ENCODE measurements around the gene ATP5ME. TPM values are rescaled to one million over a fixed set of nuclear protein-coding genes. Genes with fewer than 3 reads are reported as not detected.

The ATP5ME gene
- total RNA-seq, 2 experiments from 2014 or later, result 109 to 126 TPM

- Histone ChIP-seq H3K4me3 (ENCODE audit: low read length) (no peak overlapping the region), H3K9me3 (ENCODE audit: control insufficient read depth in 1 of 2, insufficient read depth in 1 of 2, low read length in 2 of 2) (peaks cover 0 to 43% of the 10 kb centered on the region in 2 experiments), H3K27ac (ENCODE audit: low read depth in 1 of 2, low read length in 2 of 2) (no peak overlapping the region), H3K36me3 (ENCODE audit: insufficient read depth, low read length) (no peaks in the 10 kb centered on the region), H3K4me1 (ENCODE audit: insufficient read depth, low read length) (no peaks in the 10 kb centered on the region), H3K27me3 (ENCODE audit: control insufficient read depth in 1 of 2, insufficient read depth in 2 of 2, low read length in 2 of 2) (no peaks in the 10 kb centered on the region)
- CTCF ChIA-PET, result no interaction called here
- H3K4me3 Mint-ChIP-seq, result no peak overlapping the region
- peaks cover 11% of the 10 kb centered on the region for H3K27me3 Mint-ChIP-seq
- no peak for TF ChIP-seq CTCF (IDR thresholded peaks at IDR 0.05)
- H3K27ac Mint-ChIP-seq, result no peak overlapping the region
- POLR2A ChIA-PET, result no interaction called here
- H3K4me1 Mint-ChIP-seq (ENCODE audit: low read depth), result no peaks in the 10 kb centered on the region
- ATAC-seq (ENCODE audit: poor library complexity) (no peak), DNase-seq (no peak)
- H3K36me3 Mint-ChIP-seq (ENCODE audit: low read depth), result no peaks in the 10 kb centered on the region
- H3K9me3 Mint-ChIP-seq, result no peaks in the 10 kb centered on the region
- intact Hi-C loops (cut with DNase I, micrococcal nuclease), result no loop called here
These were observed 48.4 kb downstream of the ATP5ME start for GRCh38 chr4:625631-626161.

- ATAC-seq (ENCODE audit: poor library complexity), result no peak
- DNase-seq, result no peak
- no peak within 1 kb of the TSS for H3K4me3 ChIP-seq (ENCODE audit: low read length)
- H3K4me1 ChIP-seq (ENCODE audit: insufficient read depth, low read length), result no peaks in the 10 kb centered on the region
- intact Hi-C loops (cut with DNase I, micrococcal nuclease), result no loop called here
- no peak for TF ChIP-seq CTCF (IDR thresholded peaks at IDR 0.05)
- H3K9me3 ChIP-seq (ENCODE audit: control insufficient read depth in 1 of 2, insufficient read depth in 1 of 2, low read length in 2 of 2), result peaks cover 0 to 36% of the 10 kb centered on the region in 2 experiments
- ChIA-PET CTCF (no interaction called here), POLR2A (no interaction called here)
- Mint-ChIP-seq H3K4me3 (no peak within 1 kb of the TSS), H3K27me3 (peaks cover 18% of the 10 kb centered on the region), H3K9me3 (no peaks in the 10 kb centered on the region), H3K36me3 (ENCODE audit: low read depth) (no peaks in the 10 kb centered on the region), H3K4me1 (ENCODE audit: low read depth) (no peaks in the 10 kb centered on the region), H3K27ac (no peak within 1 kb of the TSS)
- no peaks in the 10 kb centered on the region for H3K27me3 ChIP-seq (ENCODE audit: control insufficient read depth in 1 of 2, insufficient read depth in 2 of 2, low read length in 2 of 2)
- no peak within 1 kb of the TSS for H3K27ac ChIP-seq (ENCODE audit: low read depth in 1 of 2, low read length in 2 of 2)
- H3K36me3 ChIP-seq (ENCODE audit: insufficient read depth, low read length), result no peaks in the 10 kb centered on the region
These were observed 49.1 kb downstream of the ATP5ME start, which contains the start of gene PDE6B for GRCh38 chr4:624705-625590. Gene PDE6B (plus strand): TSS chr4:625573. CDS start chr4:625627, 54 bp downstream.

- intact Hi-C loops (cut with DNase I, micrococcal nuclease), result no loop called here
These were observed 50.0 kb downstream of the ATP5ME start for GRCh38 chr4:623914-624566.

More at GRCh38 chr4:623914-624566, 50.0 kb downstream of the ATP5ME start:
- Mint-ChIP-seq H3K27me3 (peaks cover 20% of the 10 kb centered on the region), H3K9me3 (no peaks in the 10 kb centered on the region), H3K36me3 (ENCODE audit: low read depth) (no peaks in the 10 kb centered on the region), H3K27ac (no peak overlapping the region), H3K4me3 (no peak overlapping the region), H3K4me1 (ENCODE audit: low read depth) (no peaks in the 10 kb centered on the region)
- H3K9me3 ChIP-seq (ENCODE audit: control insufficient read depth in 1 of 2, insufficient read depth in 1 of 2, low read length in 2 of 2), result peaks cover 0 to 30% of the 10 kb centered on the region in 2 experiments
- H3K27me3 ChIP-seq (ENCODE audit: control insufficient read depth in 1 of 2, insufficient read depth in 2 of 2, low read length in 2 of 2), result no peaks in the 10 kb centered on the region
- no peak overlapping the region for H3K4me3 ChIP-seq (ENCODE audit: low read length)
- CTCF ChIA-PET, result interaction anchor here (0.6 kb wide), 1 partner anchor 19 kb away, joined by 3 read pairs; no protein-coding TSS in a partner anchor
- POLR2A ChIA-PET, result no interaction called here
- H3K27ac ChIP-seq (ENCODE audit: low read depth in 1 of 2, low read length in 2 of 2), result no peak overlapping the region
- ATAC-seq (ENCODE audit: poor library complexity), result no peak
- no peaks in the 10 kb centered on the region for H3K4me1 ChIP-seq (ENCODE audit: insufficient read depth, low read length)
- no peak for DNase-seq
- H3K36me3 ChIP-seq (ENCODE audit: insufficient read depth, low read length), result no peaks in the 10 kb centered on the region
- TF ChIP-seq CTCF (IDR thresholded peaks at IDR 0.05), result no peak
